Activated CD8-positive, alpha-beta memory T cell treated with anti-CD3 and anti-CD28 coated beads, Interleukin-2, amount 50 U/mL, for 48 hours (primary cell): Measurements from ENCODE around the gene PRSS33.

Experiments
- DNase-seq: peaks from one replicate; pipeline ENCODE4 v3.0.0-alpha.2; 2020

The PRSS33 gene

GRCh38 chr16:2820836-2821486 lies 33.6 kb upstream of the PRSS33 start:
- no peak for DNase-seq

- DNase-seq = peak; percentile 33
Observed at GRCh38 chr16:2819939-2820835, 32.8 kb upstream of the PRSS33 start.

GRCh38 chr16:2819179-2819938 lies 32.0 kb upstream of the PRSS33 start:
- no peak for DNase-seq

- DNase-seq = no peak
Observed at GRCh38 chr16:2818272-2818876, 31.0 kb upstream of the PRSS33 start.

- no peak for DNase-seq
Observed at GRCh38 chr16:2817340-2818271, 30.2 kb upstream of the PRSS33 start.

GRCh38 chr16:2816751-2817339 lies 29.5 kb upstream of the PRSS33 start, which contains the start of gene PRSS21:
Gene PRSS21, plus strand, starts transcription at chr16:2817237. Its CDS starts 32 bp downstream, at chr16:2817269.
- peak; percentile 73 for DNase-seq

- DNase-seq = no peak
Observed at GRCh38 chr16:2815299-2815771, 28.0 kb upstream of the PRSS33 start.

- DNase-seq = no peak
Observed at GRCh38 chr16:2814551-2815298, 27.4 kb upstream of the PRSS33 start.

GRCh38 chr16:2813771-2814221 lies 26.4 kb upstream of the PRSS33 start:
- no peak for DNase-seq

- no peak for DNase-seq
Observed at GRCh38 chr16:2811703-2812471, 24.5 kb upstream of the PRSS33 start.

GRCh38 chr16:2810651-2811050 lies 23.3 kb upstream of the PRSS33 start:
- DNase-seq = no peak

- DNase-seq = no peak
Observed at GRCh38 chr16:2809149-2809760, 21.9 kb upstream of the PRSS33 start.

- DNase-seq = no peak
Observed at GRCh38 chr16:2808181-2808580, 20.8 kb upstream of the PRSS33 start.

GRCh38 chr16:2806286-2806685 lies 18.9 kb upstream of the PRSS33 start:
- DNase-seq = no peak

- DNase-seq = no peak
Observed at GRCh38 chr16:2804728-2805127, 17.4 kb upstream of the PRSS33 start.

GRCh38 chr16:2803545-2804195 lies 16.3 kb upstream of the PRSS33 start:
- no peak for DNase-seq

- DNase-seq = no peak
Observed at GRCh38 chr16:2799859-2800226, 12.5 kb upstream of the PRSS33 start.

GRCh38 chr16:2799205-2799858 lies 12.0 kb upstream of the PRSS33 start:
- no peak for DNase-seq
